Measurements from ENCODE around the gene LYRM1. TPM values are rescaled to one million over a fixed set of nuclear protein-coding genes. Genes with fewer than 3 reads are reported as not detected.
A peak's percentile ranks its signal among the peaks of the same experiment; 100 is the strongest.

LYRM1 gene
- total RNA-seq, 2 donors from 2014 or later, result 21.0 to 39.7 TPM

DNA sequence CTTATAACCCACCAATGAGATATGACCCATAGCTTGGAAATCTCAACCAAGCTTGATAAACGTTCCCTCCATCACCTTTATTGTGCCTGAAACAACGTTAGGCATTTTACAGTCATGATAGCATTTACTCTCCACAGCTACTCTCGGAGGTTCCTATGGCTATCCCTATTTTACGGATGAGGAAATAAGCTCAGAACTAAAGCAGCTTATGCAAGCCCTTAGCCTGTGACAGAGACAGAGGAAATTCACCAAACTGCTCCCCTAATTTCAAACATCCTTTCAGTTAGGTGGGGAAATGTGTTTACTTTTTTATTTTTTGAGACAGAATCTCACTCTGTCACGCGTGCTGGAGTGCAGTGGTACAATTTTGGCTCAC, 19.1 kb upstream of the LYRM1 start:
- Mint-ChIP-seq H3K9me3 (no peaks in the 10 kb centered on the region), H3K27ac (no peak overlapping the region), H3K36me3 (ENCODE audit: low read depth) (peaks cover 52% of the 10 kb centered on the region), H3K4me3 (no peak overlapping the region), H3K4me1 (peaks cover 33% of the 10 kb centered on the region), H3K27me3 (no peaks in the 10 kb centered on the region)
- ATAC-seq (replicated peaks), result no peak

DNA sequence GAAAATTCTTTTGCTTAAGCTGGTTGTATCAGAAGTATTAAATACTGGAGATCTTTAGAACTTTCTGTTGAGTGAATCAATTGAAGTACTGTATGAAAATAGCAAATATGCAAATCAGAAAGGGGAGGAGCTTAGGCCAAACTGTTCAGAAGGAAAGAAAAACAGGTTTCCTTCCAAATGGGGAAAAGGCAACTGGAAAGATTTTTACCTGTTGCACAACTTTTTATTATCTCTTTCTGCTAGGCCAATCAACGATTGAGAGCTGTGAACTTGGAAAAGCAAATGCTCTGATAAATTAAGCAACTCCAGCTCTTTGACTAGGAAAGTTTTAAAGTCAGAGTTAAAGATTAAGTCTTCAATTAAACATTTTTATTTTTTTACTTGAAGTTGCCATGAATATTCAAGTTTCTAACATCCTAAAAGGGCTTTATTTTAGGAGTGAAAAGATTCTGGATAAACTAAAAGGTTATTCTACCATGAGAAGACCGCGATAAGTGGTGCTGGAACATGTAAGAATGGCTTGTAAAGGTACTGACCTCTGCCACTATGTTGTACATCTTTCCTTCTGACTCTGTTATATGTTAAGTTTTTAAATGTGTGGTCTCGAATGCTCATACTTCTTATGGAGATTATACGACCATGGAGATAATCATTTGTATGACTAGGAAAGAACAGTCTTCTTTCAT, 16.9 kb upstream of the LYRM1 start:
- peak overlapping the region; percentile 32 for H3K4me3 Mint-ChIP-seq
- peaks cover 23% of the 10 kb centered on the region for H3K4me1 Mint-ChIP-seq
- peaks cover 43% of the 10 kb centered on the region for H3K36me3 Mint-ChIP-seq (ENCODE audit: low read depth)
- no peaks in the 10 kb centered on the region for H3K9me3 Mint-ChIP-seq
- H3K27me3 Mint-ChIP-seq, result no peaks in the 10 kb centered on the region
- ATAC-seq (replicated peaks), result peak; percentile 20
- peak overlapping the region; percentile 43 for H3K27ac Mint-ChIP-seq

DNA sequence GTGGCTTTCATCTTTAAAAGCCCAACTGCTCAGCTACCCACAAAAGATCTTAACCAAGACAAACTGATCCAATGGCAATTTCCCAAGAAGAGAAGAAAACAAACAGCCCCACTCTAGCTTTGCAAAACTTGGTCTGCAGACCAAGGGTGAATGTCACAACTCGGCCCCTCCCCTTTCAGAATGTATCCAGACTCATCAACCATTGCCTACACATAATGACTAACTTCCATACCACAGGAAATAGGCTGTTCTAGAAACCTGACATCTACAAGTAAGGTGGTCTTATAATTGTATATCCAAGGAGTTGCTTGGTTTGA, 16.4 kb upstream of the LYRM1 start:
- H3K27ac Mint-ChIP-seq, result peak overlapping the region; percentile 43
- H3K4me3 Mint-ChIP-seq, result peak overlapping the region; percentile 32
- no peaks in the 10 kb centered on the region for H3K9me3 Mint-ChIP-seq
- H3K36me3 Mint-ChIP-seq (ENCODE audit: low read depth), result peaks cover 38% of the 10 kb centered on the region
- H3K27me3 Mint-ChIP-seq, result no peaks in the 10 kb centered on the region
- peak; percentile 83 for ATAC-seq (replicated peaks)
- H3K4me1 Mint-ChIP-seq, result peaks cover 21% of the 10 kb centered on the region

DNA sequence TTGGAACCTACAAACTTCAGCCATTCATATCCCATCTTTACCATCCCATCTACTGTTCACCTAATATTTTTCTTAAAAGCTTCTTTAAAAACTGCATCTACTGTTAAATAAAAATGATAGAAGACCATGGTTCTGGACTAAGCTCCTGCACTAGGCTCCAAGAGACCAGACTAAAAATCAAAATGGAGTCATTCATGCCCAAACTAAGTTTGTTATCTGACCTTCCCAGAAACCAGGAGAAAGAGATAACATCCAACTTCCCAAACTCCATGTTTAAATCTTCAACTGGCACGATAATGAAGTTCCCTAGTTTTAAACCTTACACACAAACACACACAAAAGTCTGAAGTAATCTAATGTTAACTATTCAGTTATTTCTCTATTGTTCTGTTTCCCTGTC, 14.3 kb upstream of the LYRM1 start:
- no peaks in the 10 kb centered on the region for H3K9me3 Mint-ChIP-seq
- no peak for ATAC-seq (replicated peaks)
- no peaks in the 10 kb centered on the region for H3K27me3 Mint-ChIP-seq
- H3K27ac Mint-ChIP-seq, result no peak overlapping the region
- no peak overlapping the region for H3K4me3 Mint-ChIP-seq
- peaks cover 11% of the 10 kb centered on the region for H3K4me1 Mint-ChIP-seq
- peaks cover 49% of the 10 kb centered on the region for H3K36me3 Mint-ChIP-seq (ENCODE audit: low read depth)

DNA sequence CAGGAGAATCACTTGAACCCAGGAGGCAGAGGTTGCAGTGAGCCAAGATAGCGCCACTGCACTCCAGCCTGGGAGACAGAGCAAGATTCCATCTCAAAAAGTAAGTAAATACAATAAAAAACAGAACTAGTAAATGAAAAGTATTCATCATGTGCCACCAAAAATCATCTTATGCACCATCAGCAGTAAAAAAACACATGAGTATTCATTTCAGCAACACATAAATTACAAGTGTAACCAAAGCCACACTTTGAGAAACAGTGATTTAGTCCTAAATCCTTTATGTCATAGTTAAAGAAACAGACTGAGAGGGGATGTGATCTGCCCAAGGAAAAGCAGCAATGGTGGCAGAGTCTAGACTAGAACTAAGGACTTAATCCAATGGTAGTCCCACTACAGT, 13.4 kb upstream of the LYRM1 start:
- peaks cover 9% of the 10 kb centered on the region for H3K4me1 Mint-ChIP-seq

DNA sequence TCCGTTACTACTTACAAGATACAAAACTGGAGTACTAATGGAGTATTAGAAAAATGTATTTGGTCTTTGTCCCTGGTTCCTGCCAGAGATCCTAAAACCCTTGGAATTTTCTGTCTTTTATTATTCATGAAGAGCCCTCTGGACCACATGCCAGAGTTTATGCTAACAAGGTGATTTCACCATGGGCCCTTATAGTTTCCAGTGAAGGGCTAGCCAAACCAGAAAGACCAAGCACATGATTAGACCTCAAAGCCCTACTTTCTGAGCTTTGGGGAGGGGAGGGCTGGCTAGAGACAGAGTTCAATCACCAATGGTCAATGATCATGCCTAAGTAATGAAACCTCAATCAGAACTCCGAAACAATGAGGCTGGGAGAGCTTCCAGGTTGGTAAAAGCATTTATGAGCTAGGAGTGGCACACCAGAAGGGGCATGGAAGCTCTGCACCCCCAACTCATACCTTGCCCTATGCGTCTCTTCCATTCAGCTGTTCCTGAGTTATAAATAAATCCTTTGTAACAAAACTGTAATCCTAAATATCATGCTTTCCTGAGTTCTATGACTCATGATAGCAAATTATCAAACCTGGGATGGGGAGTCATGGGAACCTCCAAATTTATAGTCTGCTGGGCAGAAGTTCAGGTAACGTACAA, 10.8 kb upstream of the LYRM1 start:
- no peak overlapping the region for H3K4me3 Mint-ChIP-seq
- no peak for ATAC-seq (replicated peaks)
- no peaks in the 10 kb centered on the region for H3K27me3 Mint-ChIP-seq
- H3K36me3 Mint-ChIP-seq (ENCODE audit: low read depth), result peaks cover 58% of the 10 kb centered on the region
- H3K4me1 Mint-ChIP-seq, result no peaks in the 10 kb centered on the region
- H3K9me3 Mint-ChIP-seq, result no peaks in the 10 kb centered on the region
- no peak overlapping the region for H3K27ac Mint-ChIP-seq

More for the DNA sequence above, 13.4 kb upstream of the LYRM1 start:
- Mint-ChIP-seq H3K9me3 (no peaks in the 10 kb centered on the region), H3K36me3 (ENCODE audit: low read depth) (peaks cover 58% of the 10 kb centered on the region), H3K4me3 (no peak overlapping the region), H3K27me3 (no peaks in the 10 kb centered on the region), H3K27ac (no peak overlapping the region)
- ATAC-seq (replicated peaks), result no peak

DNA sequence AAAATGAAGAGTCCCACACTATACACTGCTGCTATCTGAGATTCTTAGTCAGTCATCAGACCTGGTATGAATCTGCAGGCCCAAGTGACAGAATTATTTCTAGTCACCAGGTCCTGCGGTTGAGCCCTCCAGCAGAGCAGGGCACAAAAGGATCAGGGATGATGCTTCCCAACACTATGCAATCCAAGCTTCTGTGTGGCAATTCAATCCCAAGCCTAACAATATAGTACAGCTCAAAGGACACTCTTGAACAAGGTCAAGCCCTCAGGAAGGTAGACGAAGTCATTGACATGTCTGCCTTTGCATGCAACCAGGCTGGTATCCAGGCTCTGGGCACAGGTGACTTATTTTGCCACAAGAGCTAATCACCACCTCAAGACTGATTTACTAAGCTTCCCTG, 6.2 kb upstream of the LYRM1 start:
- no peak for ATAC-seq (replicated peaks)
- Mint-ChIP-seq H3K27ac (no peak overlapping the region), H3K9me3 (no peaks in the 10 kb centered on the region), H3K36me3 (ENCODE audit: low read depth) (peaks cover 86% of the 10 kb centered on the region), H3K27me3 (no peaks in the 10 kb centered on the region), H3K4me3 (no peak overlapping the region), H3K4me1 (peaks cover 25% of the 10 kb centered on the region)

DNA sequence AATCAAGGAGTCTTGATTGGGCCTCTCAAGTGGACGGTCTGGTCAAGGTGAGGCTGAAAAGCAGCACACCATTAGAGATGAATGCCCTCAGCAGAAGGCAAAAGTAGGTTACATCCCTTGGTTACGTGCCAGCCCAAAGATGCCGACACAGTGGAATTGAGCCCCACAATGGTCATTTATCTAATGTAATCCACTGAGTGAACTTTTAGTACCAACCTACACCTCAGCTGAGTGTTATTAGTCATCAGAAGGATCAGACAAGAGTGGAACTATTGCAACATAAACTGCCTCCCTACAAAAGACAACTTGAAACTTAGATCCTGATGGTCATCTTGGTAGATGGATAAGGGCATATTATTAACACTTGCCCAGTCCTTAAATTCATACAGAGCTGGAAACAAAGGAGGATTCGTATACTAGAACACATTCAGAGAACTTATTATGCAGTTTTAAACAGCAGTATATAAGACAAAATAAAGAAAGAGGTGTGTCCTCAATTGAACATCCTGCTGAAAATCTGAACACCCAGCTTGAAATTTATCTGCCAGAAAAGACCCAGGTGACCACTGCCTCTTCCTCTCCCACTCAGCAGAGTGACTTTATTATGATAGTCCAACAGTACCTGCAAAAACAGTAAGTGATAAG, 3.2 kb upstream of the LYRM1 start:
- Mint-ChIP-seq H3K9me3 (no peaks in the 10 kb centered on the region), H3K4me1 (peaks cover 38% of the 10 kb centered on the region), H3K27ac (peak overlapping the region; percentile 98), H3K4me3 (peak overlapping the region; percentile 88), H3K36me3 (ENCODE audit: low read depth) (peaks cover 80% of the 10 kb centered on the region), H3K27me3 (no peaks in the 10 kb centered on the region)
- ATAC-seq (replicated peaks), result no peak

DNA sequence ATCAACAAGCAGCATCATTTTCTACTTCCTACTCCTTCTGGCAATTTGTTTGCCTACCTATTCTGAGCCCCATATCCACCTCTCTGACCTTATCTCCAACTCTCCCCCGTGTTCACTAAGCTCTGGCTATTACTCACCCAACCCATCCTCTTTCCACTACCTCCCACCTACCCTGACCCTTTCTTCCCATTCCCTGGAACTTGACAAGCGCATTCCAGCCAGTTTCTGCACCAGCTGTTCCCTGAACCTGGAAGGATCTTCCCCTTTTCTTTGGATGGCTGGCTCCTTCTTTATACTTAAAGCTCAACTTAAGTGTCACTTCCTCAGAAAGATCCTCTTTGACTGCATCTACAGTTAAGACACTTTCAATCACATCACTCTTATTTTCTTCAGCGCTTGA, 2.6 kb upstream of the LYRM1 start:
- Mint-ChIP-seq H3K36me3 (ENCODE audit: low read depth) (peaks cover 79% of the 10 kb centered on the region), H3K9me3 (no peaks in the 10 kb centered on the region), H3K27me3 (no peaks in the 10 kb centered on the region), H3K4me1 (peaks cover 43% of the 10 kb centered on the region), H3K27ac (peak overlapping the region; percentile 98), H3K4me3 (peak overlapping the region; percentile 88)
- no peak for ATAC-seq (replicated peaks)

DNA sequence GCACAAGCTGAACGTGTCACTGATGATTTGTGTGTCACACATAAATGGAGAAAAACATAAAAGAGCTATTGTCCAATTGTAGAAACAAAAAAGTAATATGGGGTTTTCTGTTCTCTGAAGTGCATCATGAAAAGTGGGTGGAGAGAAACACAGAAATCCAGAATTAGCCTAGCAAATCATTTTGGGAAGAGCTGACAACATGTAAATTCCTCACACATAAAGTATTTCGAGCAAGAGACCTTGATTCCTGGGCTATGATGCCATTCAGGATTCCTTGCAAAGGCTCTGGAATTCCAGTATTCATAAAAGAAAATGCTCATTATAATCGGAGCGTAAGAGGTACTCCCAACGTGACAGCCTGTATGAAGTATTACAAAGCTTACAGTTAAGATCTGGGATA, 1.5 kb upstream of the LYRM1 start:
- ATAC-seq (replicated peaks), result no peak
- Mint-ChIP-seq H3K4me1 (peaks cover 53% of the 10 kb centered on the region), H3K36me3 (ENCODE audit: low read depth) (peaks cover 74% of the 10 kb centered on the region), H3K4me3 (peak overlapping the region; percentile 88), H3K27ac (peak overlapping the region; percentile 98), H3K27me3 (no peaks in the 10 kb centered on the region), H3K9me3 (no peaks in the 10 kb centered on the region)

DNA sequence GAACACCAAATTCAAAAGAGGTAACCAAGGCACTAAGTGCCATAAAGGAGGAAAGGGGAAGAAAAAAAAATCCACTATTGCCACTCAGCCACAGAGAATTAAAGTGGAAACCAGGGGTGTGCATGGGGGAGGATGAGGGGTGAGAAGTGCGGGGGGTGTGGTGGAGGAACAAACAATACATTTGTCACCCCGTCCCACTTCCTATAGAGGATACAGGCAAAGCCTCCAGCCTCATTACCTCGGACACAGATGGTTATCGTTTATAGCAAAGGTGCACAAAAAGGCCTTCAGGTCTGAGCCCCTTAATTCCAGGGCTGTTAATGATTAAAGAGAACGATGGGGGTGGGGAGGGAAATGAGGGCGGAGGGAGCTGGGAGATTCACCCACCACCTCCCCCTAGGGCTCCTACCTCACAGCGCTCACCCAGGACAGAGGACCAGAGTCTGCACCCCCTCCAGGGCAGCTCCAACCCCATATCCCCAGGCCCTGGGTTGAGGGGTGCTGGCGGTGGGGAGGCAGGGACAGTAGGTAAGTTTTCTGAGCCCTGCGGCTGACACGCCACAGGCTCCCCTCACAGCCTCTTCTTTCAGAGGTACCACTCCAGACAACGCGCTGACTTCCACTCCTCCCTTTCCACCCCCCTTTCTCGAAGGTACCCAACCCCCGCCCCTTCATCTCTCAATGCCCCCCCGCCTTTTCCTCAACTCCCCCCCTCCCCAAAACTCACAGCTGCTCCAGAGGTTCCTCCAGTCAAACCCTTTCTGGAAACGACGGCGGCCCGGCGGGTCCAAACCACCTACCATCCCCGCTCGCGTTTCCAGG, 883 bp upstream of the LYRM1 start:
- Mint-ChIP-seq H3K27ac (peak overlapping the region; percentile 98), H3K4me1 (peaks cover 59% of the 10 kb centered on the region), H3K4me3 (peak overlapping the region; percentile 88), H3K27me3 (no peaks in the 10 kb centered on the region), H3K9me3 (no peaks in the 10 kb centered on the region), H3K36me3 (ENCODE audit: low read depth) (peaks cover 70% of the 10 kb centered on the region)
- ATAC-seq (replicated peaks), result no peak

DNA sequence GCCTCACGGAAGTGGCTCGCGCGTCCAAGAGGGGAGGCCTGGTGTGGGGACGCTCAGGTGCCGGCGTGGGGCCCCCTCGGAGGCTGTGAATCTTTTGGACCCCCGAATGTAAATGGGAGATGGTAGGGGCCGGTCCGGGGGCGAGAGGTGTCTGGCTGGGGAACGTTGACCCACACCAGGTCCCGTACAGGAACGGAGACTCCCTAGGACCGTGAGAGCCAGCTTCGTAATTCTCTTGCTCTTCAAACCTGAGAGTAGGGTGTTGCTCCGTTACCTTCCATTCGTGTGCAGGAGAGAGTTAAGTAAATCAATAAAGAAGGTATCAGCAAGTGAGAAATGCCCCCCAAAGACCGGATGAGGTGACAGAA, 481 bp downstream of the LYRM1 start:
- Mint-ChIP-seq H3K27ac (peak overlapping the region; percentile 98), H3K4me1 (peaks cover 62% of the 10 kb centered on the region), H3K36me3 (ENCODE audit: low read depth) (peaks cover 59% of the 10 kb centered on the region), H3K27me3 (no peaks in the 10 kb centered on the region), H3K9me3 (no peaks in the 10 kb centered on the region), H3K4me3 (peak overlapping the region; percentile 88)
- ATAC-seq (replicated peaks), result peak; percentile 3

DNA sequence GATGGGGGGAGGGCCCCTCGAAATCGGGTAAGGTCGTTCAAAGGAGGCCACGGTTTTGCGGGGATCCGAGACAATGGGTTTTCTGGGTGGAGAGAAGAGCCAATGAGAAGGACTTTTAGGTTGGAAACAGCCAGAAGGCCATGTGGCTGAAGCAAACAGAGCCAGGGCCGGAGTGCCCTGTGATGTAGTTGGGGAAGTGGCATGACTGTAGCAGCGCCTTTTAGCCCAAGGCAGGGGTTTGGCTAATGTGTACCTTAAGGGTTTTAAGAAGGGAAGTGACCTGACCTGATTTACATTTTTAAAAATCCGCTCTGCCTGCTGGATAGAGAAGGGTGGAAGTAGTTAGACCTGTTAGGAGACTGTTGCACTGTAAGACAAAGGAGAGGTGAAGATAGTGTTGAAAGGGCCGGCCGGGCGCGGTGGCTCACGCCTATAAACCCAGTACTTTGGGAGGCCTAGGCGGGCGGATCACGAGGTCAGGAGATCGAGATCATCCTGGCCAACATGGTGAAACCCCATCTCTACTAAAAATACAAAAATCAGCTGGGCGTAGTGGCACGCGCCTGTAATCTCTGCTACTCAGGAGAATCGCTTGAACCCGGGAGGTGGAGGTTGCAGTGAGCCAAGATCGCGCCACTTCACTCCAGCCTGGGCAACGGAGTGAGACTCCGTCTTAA, 1.0 kb downstream of the LYRM1 start:
- H3K9me3 Mint-ChIP-seq, result no peaks in the 10 kb centered on the region
- ATAC-seq (replicated peaks), result no peak

DNA sequence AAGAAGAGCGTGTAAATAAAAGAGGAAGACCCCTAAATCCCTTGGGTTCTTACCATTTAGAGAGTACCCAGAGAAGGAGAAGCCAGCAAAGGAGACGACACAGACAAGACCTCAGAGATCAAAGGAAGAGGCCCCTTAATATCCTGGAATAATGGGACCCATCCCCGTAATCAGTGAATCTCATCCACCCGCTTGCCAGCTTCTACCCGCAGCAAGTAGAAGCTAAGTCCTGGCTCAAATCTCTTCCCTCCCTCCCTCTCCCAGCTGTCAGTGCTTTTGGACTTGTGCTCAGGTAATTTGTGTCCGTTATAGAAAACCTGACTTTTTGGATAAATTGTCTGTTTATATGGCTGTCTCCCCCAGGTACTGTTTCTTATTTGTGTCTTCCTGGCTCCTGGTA, 1.9 kb downstream of the LYRM1 start:
- Mint-ChIP-seq H3K36me3 (ENCODE audit: low read depth) (peaks cover 45% of the 10 kb centered on the region), H3K27ac (peak overlapping the region; percentile 98), H3K4me1 (peaks cover 56% of the 10 kb centered on the region), H3K4me3 (peak overlapping the region; percentile 88), H3K27me3 (no peaks in the 10 kb centered on the region), H3K9me3 (no peaks in the 10 kb centered on the region)
- ATAC-seq (replicated peaks), result no peak

More for the DNA sequence above, 1.0 kb downstream of the LYRM1 start:
- H3K27me3 Mint-ChIP-seq, result no peaks in the 10 kb centered on the region
- peaks cover 62% of the 10 kb centered on the region for H3K4me1 Mint-ChIP-seq
- H3K27ac Mint-ChIP-seq, result peak overlapping the region; percentile 98
- peak overlapping the region; percentile 88 for H3K4me3 Mint-ChIP-seq
- H3K36me3 Mint-ChIP-seq (ENCODE audit: low read depth), result peaks cover 54% of the 10 kb centered on the region
